NCI-H1417 (cell line): ENCODE measurements around the gene MRPL37.

ENCODE experiments used
- DNase-seq, 3 experiments: peaks; one replicate each; lab custom pipeline; 2025; lab: John Stamatoyannopoulos, UW

Gene MRPL37

DNA sequence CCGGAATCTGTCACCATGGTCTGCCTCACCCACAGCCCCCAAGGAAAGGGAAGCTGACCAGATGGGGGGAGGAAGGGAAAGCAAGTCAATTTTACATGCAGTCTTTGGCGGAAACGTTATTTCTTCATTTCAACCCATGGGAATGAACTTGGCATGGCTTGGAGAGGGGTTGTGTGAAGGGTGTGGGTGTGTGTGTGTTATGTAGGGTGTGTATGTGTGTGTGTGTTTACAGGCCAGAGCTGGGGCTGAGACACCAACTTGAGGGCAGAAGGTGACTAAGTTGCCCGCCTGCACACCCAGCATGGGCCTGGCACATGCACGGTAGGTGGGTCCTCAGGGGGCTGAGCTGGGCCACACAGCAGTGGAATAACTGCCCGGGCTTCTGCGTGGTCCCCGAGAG lies 65.2 kb downstream of the MRPL37 start:
- DNase-seq, result no peak

DNA sequence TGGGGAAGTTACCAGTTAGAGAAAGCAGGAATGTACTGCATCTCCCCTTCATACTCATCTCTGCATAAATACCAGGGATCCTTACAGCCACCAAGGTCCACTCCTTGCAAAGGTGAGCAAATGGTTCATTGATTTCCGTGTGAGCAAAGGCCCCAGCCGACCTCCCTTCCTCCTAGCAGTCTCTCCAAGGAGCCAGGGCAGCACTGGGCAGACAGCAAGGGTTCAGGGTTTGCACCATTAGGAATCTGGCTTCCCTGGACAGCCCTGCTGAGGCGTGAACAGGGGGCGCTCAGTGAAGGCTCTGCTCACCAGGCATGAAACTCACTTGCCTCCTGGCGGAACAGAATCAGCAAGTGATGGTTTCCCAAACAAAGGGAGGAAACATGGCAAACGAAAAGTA lies 65.7 kb downstream of the MRPL37 start:
- DNase-seq, result no peak

DNA sequence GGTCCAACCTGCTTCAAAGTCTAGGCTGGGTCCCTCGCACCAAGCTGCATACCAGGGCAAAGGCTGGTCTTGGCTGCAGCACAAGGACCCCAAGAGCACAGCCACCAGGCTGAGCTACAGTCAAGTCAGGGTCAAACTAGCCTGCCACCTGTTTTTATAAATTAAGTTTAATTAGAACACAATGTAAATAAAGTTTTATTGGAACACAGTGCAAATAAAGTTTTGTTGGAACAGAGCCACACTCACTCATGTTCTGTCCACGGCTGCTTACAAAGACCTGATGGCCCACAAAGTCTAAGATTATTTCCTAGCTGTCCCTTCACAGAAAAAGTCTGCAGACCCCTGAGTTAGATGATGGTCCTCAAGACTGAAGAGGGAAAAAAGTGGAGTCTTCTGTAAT lies 66.2 kb downstream of the MRPL37 start:
- DNase-seq, result no peak

DNA sequence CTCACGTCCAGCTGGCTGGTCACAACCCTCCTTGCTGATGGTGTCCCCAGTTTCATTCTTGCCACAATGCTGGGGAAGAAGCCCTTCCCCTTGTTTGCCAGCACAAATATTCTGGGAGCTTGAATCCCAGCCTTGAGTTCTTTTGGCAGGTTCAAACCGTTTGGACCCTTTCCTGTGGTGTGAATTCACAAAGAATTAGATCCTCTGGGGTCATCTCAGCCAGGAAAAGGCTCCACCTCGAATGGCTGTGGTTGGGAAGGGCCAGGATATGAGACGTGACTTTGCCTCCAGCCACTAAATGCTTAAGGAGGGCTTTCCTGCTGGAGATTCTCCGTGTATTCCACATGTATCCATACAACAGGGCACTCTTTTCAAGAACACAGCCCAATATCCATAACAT lies 66.9 kb downstream of the MRPL37 start:
- no peak for DNase-seq
